SU-DHL-6 (cell line): ENCODE data around the gene ISLR.

Source experiments
- CTCF ChIP-seq: fragments of 200-600 bp; sonication (generic); IDR thresholded peaks from one replicate; pipeline ENCODE4 v1.5.1; 2017; ENCODE audit warnings: antibody characterized with exemption, mild to moderate bottlenecking, low read length, moderate library complexity; ENCODE audit not compliant: insufficient read depth, poor library complexity, severe bottlenecking
- EZH2phosphoT487 ChIP-seq: fragments of 200-600 bp; sonication (generic), shearing (Covaris generic); conservative IDR thresholded peaks from 2 replicates; pipeline ENCODE4 v1.6.1; 2018; ENCODE audit warnings: mild to moderate bottlenecking, antibody characterized with exemption, low read length, moderate library complexity, mixed read lengths

DNA sequence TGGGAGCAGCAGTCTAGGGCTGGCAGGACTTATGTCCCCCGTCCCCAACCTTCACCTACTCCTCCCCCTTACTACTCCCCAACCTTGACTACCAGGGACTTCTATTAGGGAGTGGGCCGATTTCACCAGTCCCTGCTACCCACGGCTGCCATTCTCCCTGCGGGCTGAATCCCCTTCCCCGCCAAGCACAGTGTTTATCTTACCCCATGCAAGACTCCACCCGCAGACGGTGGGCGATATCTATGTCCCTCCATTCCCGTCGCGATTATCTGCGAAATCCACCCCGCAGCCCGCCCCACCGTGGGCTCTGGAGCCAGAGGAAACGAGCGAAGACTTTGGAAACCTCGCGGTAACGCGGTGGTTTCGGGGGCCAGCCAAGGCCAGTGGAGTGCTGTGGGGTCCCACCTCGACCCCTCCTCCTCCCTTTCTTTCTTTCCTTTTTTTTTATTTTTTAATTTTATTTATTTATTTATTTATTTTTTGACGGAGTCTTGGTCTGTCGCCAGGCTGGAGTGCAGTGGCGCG, 38.4 kb upstream of the ISLR start:
- TF ChIP-seq CTCF (no peak), EZH2phosphoT487 (no peak)
